Neural cell (in vitro differentiated cells): Measurements from ENCODE around the gene GNL3L. TPM values are rescaled to one million over a fixed set of nuclear protein-coding genes. Genes with fewer than 3 reads are reported as not detected.
"Not testable (repeated sequence)": the region's sequence is repeated elsewhere in the genome, so short reads cannot be mapped to it uniquely, and the experiment has no call there.

Experiments
- H2AFZ ChIP-seq: fragments of 200-600, 300-800 bp; sonication (generic), shearing (Covaris generic); 2 replicates; pipeline ENCODE4 v1.6.0; 2014; ENCODE audit warnings: low read depth, mild to moderate bottlenecking, antibody characterized with exemption, low read length, moderate library complexity
- H3F3A ChIP-seq: fragments of 200-600 bp; shearing (Covaris generic); 2 replicates; pipeline ENCODE4 v1.6.1; 2016; ENCODE audit warnings: mild to moderate bottlenecking, moderate library complexity, mixed read lengths, antibody characterized with exemption, low read length; ENCODE audit not compliant: insufficient read depth, poor library complexity, severe bottlenecking
- H3K27ac ChIP-seq: fragments of 200-600, 300-800 bp; sonication (generic), shearing (Covaris generic); 2 replicates; pipeline ENCODE4 v1.5.1; 2014; ENCODE audit warnings: mild to moderate bottlenecking, low read length, moderate library complexity
- H3K27me3 ChIP-seq: fragments of 300-800, 200-600 bp; sonication (generic), shearing (Covaris generic); 2 replicates; pipeline ENCODE4 v1.6.0; 2014; ENCODE audit warnings: mild to moderate bottlenecking, low read depth, low read length, moderate library complexity; ENCODE audit not compliant: insufficient read depth
- H3K36me3 ChIP-seq: fragments of 300-800, 200-600 bp; sonication (generic), shearing (Covaris generic); 2 replicates; pipeline ENCODE4 v1.5.1; 2014; ENCODE audit warnings: mild to moderate bottlenecking, antibody characterized with exemption, low read length, moderate library complexity; ENCODE audit not compliant: insufficient read depth
- H3K4me2 ChIP-seq: fragments of 300-800, 200-600 bp; sonication (generic), shearing (Covaris generic); 2 replicates; pipeline ENCODE4 v1.6.0; 2014; ENCODE audit warnings: mild to moderate bottlenecking, low read length
- H3K4me3 ChIP-seq: fragments of 300-800, 200-600 bp; sonication (generic), shearing (Covaris generic); 2 replicates; pipeline ENCODE4 v1.5.1; 2014; ENCODE audit warnings: mild to moderate bottlenecking, low read length, moderate library complexity
- H3K79me2 ChIP-seq: fragments of 200-600 bp; shearing (Covaris generic); replicated peaks from 2 replicates; pipeline ENCODE4 v1.6.0; 2014; ENCODE audit warnings: mild to moderate bottlenecking, low read length, moderate library complexity; ENCODE audit not compliant: insufficient read depth
- H3K9ac ChIP-seq: fragments of 300-800, 200-600 bp; sonication (generic), shearing (Covaris generic); 2 replicates; pipeline ENCODE4 v1.6.1; 2016; ENCODE audit warnings: mild to moderate bottlenecking, low read length, mixed read lengths
- H3K9me2 ChIP-seq: fragments of 200-600 bp; shearing (Covaris generic); 2 replicates; pipeline ENCODE4 v1.6.1; 2016; ENCODE audit warnings: mild to moderate bottlenecking, low read length, mixed read lengths; ENCODE audit not compliant: insufficient read depth
- H3K9me3 ChIP-seq: fragments of 200-600, 300-800 bp; sonication (generic), shearing (Covaris generic); 2 replicates; pipeline ENCODE4 v1.6.1; 2016; ENCODE audit warnings: mild to moderate bottlenecking, mixed run types, low read length, moderate library complexity, mixed read lengths
- H4K20me1 ChIP-seq: fragments of 200-600 bp; shearing (Covaris generic); 2 replicates; pipeline ENCODE4 v1.6.1; 2016; ENCODE audit warnings: mild to moderate bottlenecking, mixed run types; ENCODE audit not compliant: insufficient read depth
- CTCF ChIP-seq: fragments of 450-650 bp; IDR thresholded peaks from 2 replicates; pipeline ENCODE4 v1.5.1; 2014; ENCODE audit warnings: antibody characterized with exemption, mild to moderate bottlenecking, moderate library complexity; ENCODE audit not compliant: poor library complexity, severe bottlenecking
- EP300 ChIP-seq: fragments of 450-650 bp; conservative IDR thresholded peaks from 2 replicates; pipeline ENCODE4 v1.6.1; 2014; ENCODE audit warnings: antibody characterized with exemption, mild to moderate bottlenecking, moderate library complexity; ENCODE audit not compliant: poor library complexity, severe bottlenecking
- EZH2 ChIP-seq: fragments of 200-600, 300-800 bp; shearing (Covaris generic), sonication (generic); IDR thresholded peaks from 2 replicates; pipeline ENCODE4 v1.6.1; 2014; ENCODE audit warnings: antibody characterized with exemption, low read length, borderline replicate concordance, mild to moderate bottlenecking; ENCODE audit not compliant: insufficient read depth, poor library complexity, severe bottlenecking
- MXI1 ChIP-seq: fragments of 450-650 bp; conservative IDR thresholded peaks from 2 replicates; pipeline ENCODE4 v1.6.1; 2014; ENCODE audit warnings: antibody characterized with exemption, mild to moderate bottlenecking; ENCODE audit not compliant: poor library complexity, severe bottlenecking
- POLR2AphosphoS5 ChIP-seq: IDR thresholded peaks from 2 replicates; pipeline ENCODE4 v1.6.1; 2012
- RAD21 ChIP-seq: fragments of 450-650 bp; conservative IDR thresholded peaks from 2 replicates; pipeline ENCODE4 v1.6.1; 2014; ENCODE audit warnings: antibody characterized with exemption, mild to moderate bottlenecking, moderate library complexity
- REST ChIP-seq: IDR thresholded peaks from 2 replicates; pipeline ENCODE4 v1.6.1; 2012; ENCODE audit warnings: borderline replicate concordance
- SMC3 ChIP-seq: fragments of 450-650 bp; conservative IDR thresholded peaks from 2 replicates; pipeline ENCODE4 v1.6.1; 2014; ENCODE audit warnings: antibody characterized with exemption, mild to moderate bottlenecking, moderate library complexity; ENCODE audit not compliant: poor library complexity
- TAF1 ChIP-seq: IDR thresholded peaks from 2 replicates; pipeline ENCODE4 v1.6.1; 2012; ENCODE audit warnings: low read depth
- polyA plus RNA-seq: library from polyadenylated mRNA; depleted of rRNA; stranded (reverse); fragments of >200 nt; gene quantifications from 2 replicates; pipeline ENCODE4 v1.2.3, GENCODE V29; 2014

GNL3L gene
- polyA plus RNA-seq, 1 donor from 2014 or later = 6.6 TPM

GRCh38 chrX:54564936-54565335, 34.9 kb downstream of the GNL3L start:
- no peaks in the 10 kb centered on the region for H3K9me2 ChIP-seq
- no peaks in the 10 kb centered on the region for H3K79me2 ChIP-seq
- H3K9ac ChIP-seq = no peak overlapping the region
- no peak overlapping the region for H3K4me3 ChIP-seq
- no peaks in the 10 kb centered on the region for H3F3A ChIP-seq
- TF ChIP-seq EZH2 (no peak), CTCF (no peak), EP300 (no peak), MXI1 (no peak), RAD21 (no peak), POLR2AphosphoS5 (no peak), SMC3 (no peak), REST (no peak), TAF1 (no peak)
- H3K4me2 ChIP-seq = no peak overlapping the region
- no peaks in the 10 kb centered on the region for H4K20me1 ChIP-seq
- no peak overlapping the region for H3K27ac ChIP-seq
- no peaks in the 10 kb centered on the region for H3K9me3 ChIP-seq
- H3K36me3 ChIP-seq = no peaks in the 10 kb centered on the region
- H2AFZ ChIP-seq = no peak overlapping the region
- H3K27me3 ChIP-seq = no peaks in the 10 kb centered on the region

- Histone ChIP-seq H3K27ac (no peak overlapping the region), H3K4me3 (no peak overlapping the region), H2AFZ (no peak overlapping the region), H3K4me2 (no peak overlapping the region), H3K9me2 (no peaks in the 10 kb centered on the region), H3K9ac (no peak overlapping the region), H4K20me1 (no peaks in the 10 kb centered on the region), H3K36me3 (no peaks in the 10 kb centered on the region), H3K79me2 (no peaks in the 10 kb centered on the region), H3F3A (no peaks in the 10 kb centered on the region), H3K9me3 (no peaks in the 10 kb centered on the region), H3K27me3 (no peaks in the 10 kb centered on the region)
- no peak for TF ChIP-seq SMC3
- TF ChIP-seq REST = no peak
- no peak for TF ChIP-seq EP300
Observed at GRCh38 chrX:54570332-54570731, 40.3 kb downstream of the GNL3L start.

- not testable (repeated sequence) for H3F3A ChIP-seq, H3K36me3 ChIP-seq, H3K9me3 ChIP-seq, H4K20me1 ChIP-seq, H3K4me2 ChIP-seq, H3K9ac ChIP-seq, H3K79me2 ChIP-seq, H2AFZ ChIP-seq, H3K9me2 ChIP-seq, H3K27me3 ChIP-seq, H3K27ac ChIP-seq, H3K4me3 ChIP-seq
Observed at GRCh38 chrX:54572641-54573040, 42.6 kb downstream of the GNL3L start.
